Psoas muscle (tissue), 8 donors: Measurements from ENCODE around the gene EXD2. TPM values are rescaled to one million over a fixed set of nuclear protein-coding genes. Genes with fewer than 3 reads are reported as not detected.
"Not testable (repeated sequence)": the region's sequence is repeated elsewhere in the genome, so short reads cannot be mapped to it uniquely, and the experiment has no call there.

Experiments
- ATAC-seq, 4 donors: fragments of 200-7000 bp; cut with Tn5 transposase; one replicate each; pipeline ENCODE4 v1.9.1; 2020; ENCODE audit warnings: moderate library complexity in 3 of 4, mild to moderate bottlenecking in 2 of 4
- DNase-seq, 2 donors: peaks; one replicate each; pipeline ENCODE4 v3.0.0-alpha.2; 2020
- H3K27ac ChIP-seq: fragments of 200-600 bp; one replicate; pipeline ENCODE4 v1.8.0; 2022
- H3K27me3 ChIP-seq, 3 donors: fragments of 200-600 bp in 1 of 3; one replicate each; pipeline versions ENCODE4 v1.6.1 to v1.8.0; 2013 to 2022; ENCODE audit warnings: low read length in 2 of 3, mild to moderate bottlenecking in 2 of 3, moderate library complexity in 1 of 3; ENCODE audit not compliant: insufficient read depth in 3 of 3
- H3K36me3 ChIP-seq, 2 donors: fragments of 200-600 bp in 1 of 2; one replicate each; pipeline versions ENCODE4 v1.6.1 to v1.8.0; 2013 to 2022; ENCODE audit warnings: low read depth in 1 of 2, mild to moderate bottlenecking in 1 of 2, moderate library complexity in 1 of 2; ENCODE audit not compliant: insufficient read depth in 1 of 2
- H3K4me1 ChIP-seq: fragments of 200-600 bp; one replicate; pipeline ENCODE4 v1.8.0; 2022
- H3K4me3 ChIP-seq: fragments of 200-600 bp; one replicate; pipeline ENCODE4 v1.8.0; 2022; ENCODE audit warnings: mild to moderate bottlenecking
- H3K9me3 ChIP-seq: fragments of 200-600 bp; one replicate; pipeline ENCODE4 v1.8.0; 2022
- WGBS, 3 donors: extraction: QIAGEN DNeasy Blood & Tissue Kit; methylation state at CpG; one replicate each; pipeline versions ENCODE4 v1.1.6 to v1.1.7; 2013; 5-methylcytosine and 5-hydroxymethylcytosine counted together
- intact Hi-C, 2 donors: fragments of 100-400 bp; cut with DNase I; formaldehyde crosslinking; loops; one replicate each; pipeline versions ENCODE4 v1.11.0 to v1.14.2; 2022
- polyA plus RNA-seq, 3 donors: library from polyadenylated mRNA; stranded (reverse); fragments of 200-250 nt; gene quantifications; one replicate each; pipeline ENCODE4 v1.2.3, GENCODE V29; 2013
- total RNA-seq, 4 donors: library from RNA; stranded (reverse); fragmentation: NEBNext Ultra II Directional in 2 of 4; extraction: Animal tissue kit (Norgen Biotek cat#: 25700) in 2 of 4; gene quantifications; one replicate each; pipeline versions ENCODE4 v1.2.1 to v1.2.4, GENCODE V29; 2021 to 2023
- TF ChIP-seq, protein P1 (sequence below): fragments of 200-600 bp; IDR thresholded peaks from one replicate; pipeline ENCODE4 v1.8.0; 2022; ENCODE audit warnings: antibody characterized with exemption
- donor health status: healthy with polysubstance abuse.
- donor health status: DM: no; HTN: no; CAD: no; lungs with moderate emphysema.
- donor health status: Bipolar disorder and iron deficiency.
- donor health status: healthy.
- donor health status: DM: yes; HTN: yes; CAD: no.
- donor health status: DM: no; HTN: no; CAD: no.
- donor health status: DM: no; HTN: no; CAD: no.
- donor health status: DM: yes; HTN: yes; CAD: no.

The EXD2 gene
- total and polyA plus RNA-seq, 7 donors: 6.8 to 17.3 (median 12.6) TPM

DNA sequence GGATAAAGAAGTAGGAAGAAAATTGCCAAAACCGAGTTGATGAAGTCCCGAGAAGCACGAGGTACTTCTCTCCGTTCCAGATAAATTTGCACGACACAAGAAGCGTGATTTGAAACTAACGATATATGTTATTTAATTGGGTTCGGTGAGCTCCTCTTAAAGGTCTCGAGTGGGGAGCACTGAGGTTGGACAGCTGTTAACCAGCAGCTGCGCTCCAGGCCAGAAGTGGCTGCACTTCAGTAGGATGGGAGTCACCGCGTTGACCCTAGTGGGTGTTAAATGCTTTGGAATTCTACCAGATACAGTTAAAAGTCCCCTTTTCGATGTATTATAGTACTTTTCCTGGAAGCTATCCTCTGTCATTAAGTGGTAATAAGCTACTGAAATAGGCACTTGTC is 37.4 kb upstream of the EXD2 start:
- peaks cover 22% of the 10 kb centered on the region for H3K4me1 ChIP-seq
- intact Hi-C loops: loop anchor here (1.0 to 10.0 kb wide), 3 partner anchors 25 to 241 kb away; partner anchors contain the start of genes EXD2 (in 2 of the 2), ERH (in 1 of the 2) and SLC39A9 (in 1 of the 2)
- peak in 2 of 4 donors; percentile 27 to 33 for ATAC-seq

GRCh38 chr14:69154779-69155178 is 36.5 kb upstream of the EXD2 start:
- ATAC-seq: no peak
- H3K36me3 ChIP-seq: no peaks in the 10 kb centered on the region
- intact Hi-C loops: loop anchor here (5.0 to 10.0 kb wide), 2 partner anchors 38 to 240 kb away; partner anchors contain the start of genes EXD2 (in 2 of the 2), ERH (in 1 of the 2) and SLC39A9 (in 1 of the 2)
- H3K4me3 ChIP-seq: no peak overlapping the region
- H3K4me1 ChIP-seq: peaks cover 13% of the 10 kb centered on the region
- DNase-seq: no peak
- TF ChIP-seq, protein P1, sequence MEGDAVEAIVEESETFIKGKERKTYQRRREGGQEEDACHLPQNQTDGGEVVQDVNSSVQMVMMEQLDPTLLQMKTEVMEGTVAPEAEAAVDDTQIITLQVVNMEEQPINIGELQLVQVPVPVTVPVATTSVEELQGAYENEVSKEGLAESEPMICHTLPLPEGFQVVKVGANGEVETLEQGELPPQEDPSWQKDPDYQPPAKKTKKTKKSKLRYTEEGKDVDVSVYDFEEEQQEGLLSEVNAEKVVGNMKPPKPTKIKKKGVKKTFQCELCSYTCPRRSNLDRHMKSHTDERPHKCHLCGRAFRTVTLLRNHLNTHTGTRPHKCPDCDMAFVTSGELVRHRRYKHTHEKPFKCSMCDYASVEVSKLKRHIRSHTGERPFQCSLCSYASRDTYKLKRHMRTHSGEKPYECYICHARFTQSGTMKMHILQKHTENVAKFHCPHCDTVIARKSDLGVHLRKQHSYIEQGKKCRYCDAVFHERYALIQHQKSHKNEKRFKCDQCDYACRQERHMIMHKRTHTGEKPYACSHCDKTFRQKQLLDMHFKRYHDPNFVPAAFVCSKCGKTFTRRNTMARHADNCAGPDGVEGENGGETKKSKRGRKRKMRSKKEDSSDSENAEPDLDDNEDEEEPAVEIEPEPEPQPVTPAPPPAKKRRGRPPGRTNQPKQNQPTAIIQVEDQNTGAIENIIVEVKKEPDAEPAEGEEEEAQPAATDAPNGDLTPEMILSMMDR: no peak
- WGBS, 3 donors: 45 to 56% (median 55%) methylated on average over 4 of the region's 4 CpGs
- no peak overlapping the region for H3K27ac ChIP-seq
- no peaks in the 10 kb centered on the region for H3K27me3 ChIP-seq
- no peaks in the 10 kb centered on the region for H3K9me3 ChIP-seq

More for the DNA sequence above, 37.4 kb upstream of the EXD2 start:
- WGBS, 3 donors: 3 to 4% (median 4%) methylated on average over 13 of the region's 13 CpGs
- Histone ChIP-seq H3K27me3 (no peaks in the 10 kb centered on the region), H3K27ac (peak overlapping the region; percentile 97), H3K36me3 (peaks cover 0 to 4% of the 10 kb centered on the region in 2 donors), H3K4me3 (peak overlapping the region; percentile 98), H3K9me3 (no peaks in the 10 kb centered on the region)
- peak; percentile 29 to 52 for DNase-seq
- TF ChIP-seq, protein P1: no peak

DNA sequence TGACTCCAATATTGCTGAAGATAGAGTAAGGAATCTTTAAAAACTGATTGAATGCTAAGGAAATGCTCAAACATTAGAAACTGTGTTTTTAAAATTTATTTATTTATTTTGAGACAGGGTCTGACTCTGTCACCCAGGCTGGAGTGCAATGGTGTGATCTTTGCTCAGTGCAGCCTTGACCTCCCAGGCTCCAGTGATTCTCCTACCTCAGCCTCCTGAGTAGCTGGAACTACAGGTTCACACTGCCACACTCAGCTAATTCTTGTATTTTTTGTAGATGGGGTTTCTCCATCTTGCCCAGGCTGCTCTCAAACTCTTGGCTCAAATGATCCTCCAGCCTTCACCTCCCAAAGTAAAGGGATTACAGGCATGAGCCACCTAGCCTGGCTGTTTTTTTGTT is 35.1 kb upstream of the EXD2 start:
- Histone ChIP-seq H3K36me3 (no peaks in the 10 kb centered on the region), H3K9me3 (no peaks in the 10 kb centered on the region), H3K27me3 (no peaks in the 10 kb centered on the region), H3K4me3 (no peak overlapping the region), H3K4me1 (no peaks in the 10 kb centered on the region), H3K27ac (no peak overlapping the region)
- intact Hi-C loops: loop anchor here in 1 of 2 donors (10.0 kb wide), 1 partner anchor 239 kb away; the partner anchor contains the start of genes ERH and SLC39A9
- ATAC-seq (no peak), DNase-seq (no peak)
- TF ChIP-seq, protein P1: no peak

DNA sequence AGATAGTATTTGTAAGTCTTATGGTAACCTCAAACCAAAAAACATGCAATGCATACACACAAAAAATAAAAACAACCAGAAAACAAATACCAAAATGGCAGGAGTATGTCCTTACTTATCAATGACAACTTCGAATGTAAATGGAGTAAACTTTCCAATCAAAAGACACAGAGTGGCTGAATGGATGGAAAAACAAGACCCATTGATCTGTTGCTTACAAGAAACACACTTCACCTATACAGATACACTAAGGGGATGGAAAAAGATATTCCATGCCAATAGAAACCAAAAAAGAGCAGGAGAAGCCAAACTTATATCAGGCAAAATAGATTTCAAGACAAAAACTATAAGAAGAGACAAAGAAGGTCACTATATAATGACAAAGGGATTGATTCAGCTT is 29.7 kb upstream of the EXD2 start:
- ATAC-seq (no peak), DNase-seq (no peak)
- Histone ChIP-seq H3K4me3 (no peak overlapping the region), H3K9me3 (peaks cover 3% of the 10 kb centered on the region), H3K36me3 (no peaks in the 10 kb centered on the region), H3K4me1 (no peaks in the 10 kb centered on the region), H3K27ac (no peak overlapping the region), H3K27me3 (no peaks in the 10 kb centered on the region)
- 78 to 88% (median 81%) methylated on average over 1 of the region's 1 CpG for WGBS, 3 donors
- TF ChIP-seq, protein P1: no peak
- intact Hi-C loops: no loop called here

DNA sequence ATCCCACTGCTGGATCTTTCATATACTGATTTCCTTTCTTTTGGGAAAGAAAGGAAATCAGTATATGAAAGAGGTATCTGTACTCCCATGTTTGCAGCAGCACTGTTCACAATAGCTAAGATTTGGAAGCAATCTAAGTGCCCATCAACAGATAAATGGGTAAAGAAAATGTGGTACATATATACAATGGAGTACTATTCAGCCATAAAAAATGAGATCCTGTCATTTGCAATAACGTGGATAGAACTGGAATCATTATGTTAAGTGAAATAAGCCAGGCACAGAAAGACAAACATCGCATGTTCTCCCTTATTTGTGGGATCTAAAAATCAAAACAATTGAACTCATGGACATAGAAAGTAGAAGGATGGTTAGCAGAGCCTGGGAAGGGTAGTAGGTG is 25.5 kb upstream of the EXD2 start:
- DNase-seq, ATAC-seq: not testable (repeated sequence)
- 81 to 89% (median 88%) methylated on average over 2 of the region's 2 CpGs for WGBS, 3 donors

More for the DNA sequence above, 25.5 kb upstream of the EXD2 start:
- H3K4me3 ChIP-seq, H3K4me1 ChIP-seq, intact Hi-C loops, H3K27me3 ChIP-seq, H3K27ac ChIP-seq, H3K36me3 ChIP-seq, H3K9me3 ChIP-seq: not testable (repeated sequence)
